HCT116 (cell line): ENCODE data around the gene SWT1. TPM values are rescaled to one million over a fixed set of nuclear protein-coding genes. Genes with fewer than 3 reads are reported as not detected.

Source experiments
- ATAC-seq: fragments of 200-7000 bp; cut with Tn5 transposase; 2 replicates; pipeline ENCODE4 v1.9.1; 2020; ENCODE audit warnings: mild to moderate bottlenecking, moderate library complexity
- BruUV-seq: library from RNA; stranded (reverse); fragments of 400-500 nt; replicated peaks from 2 replicates; lab custom pipeline; 2021; lab: Mats Ljungman, UMichigan
- CTCF ChIA-PET: fragments of 300-600 bp; sonication (Branson Sonifier 250); formaldehyde crosslinking; loops from one replicate; lab custom pipeline; 2021; ENCODE audit warnings: antibody characterized with exemption; lab: Charles Lee
- POLR2A ChIA-PET: fragments of 300-600, 350-600 bp; sonication (Branson Sonifier 250); formaldehyde crosslinking; loops from one replicate; lab custom pipeline; 2021; ENCODE audit warnings: antibody characterized with exemption; lab: Charles Lee
- RAD21 ChIA-PET, 2 experiments: fragments of 300-600 bp; sonication (Branson Sonifier 250); formaldehyde crosslinking; loops; one replicate each; lab custom pipeline; 2023; ENCODE audit warnings: low total read pairs in 2 of 2; ENCODE audit not compliant: uncharacterized antibody in 2 of 2, unreplicated experiment in 2 of 2, low non-redundant PET in 1 of 2; lab: Charles Lee
- DNase-seq: peaks from one replicate; pipeline ENCODE4 v3.0.0-alpha.2; 2010; ENCODE audit warnings: low read depth, low spot score
- H2AFZ ChIP-seq: fragments of 200-600 bp; shearing (Covaris generic), sonication (generic); 2 replicates; pipeline ENCODE4 v1.6.1; 2017; ENCODE audit warnings: low read depth, mixed run types, mixed read lengths, antibody characterized with exemption, low read length; ENCODE audit not compliant: poor library complexity, severe bottlenecking
- H3K27ac ChIP-seq: 2 replicates; pipeline ENCODE4 v1.5.1; 2012; ENCODE audit warnings: low read depth, low read length
- H3K27me3 ChIP-seq: fragments of 200-600 bp; sonication (generic); 2 replicates; pipeline ENCODE4 v1.6.1; 2016; ENCODE audit warnings: mixed run types, low read length, mixed read lengths; ENCODE audit not compliant: insufficient read depth
- H3K36me3 ChIP-seq, 2 experiments: fragments of 200-500 bp in 1 of 2; fragments of 200-600 bp in 1 of 2; sonication (Bioruptor generic) in 1 of 2; sonication (generic) in 1 of 2; 2 replicates each; pipeline versions ENCODE4 v1.5.1 to v1.6.1; 2014 to 2016; ENCODE audit warnings: low read length in 2 of 2, inconsistent platforms in 1 of 2, mixed read lengths in 1 of 2, mixed run types in 1 of 2; ENCODE audit not compliant: insufficient read depth in 2 of 2, control insufficient read depth in 1 of 2
- H3K4me1 ChIP-seq, 2 experiments: fragments of 200-600 bp in 1 of 2; sonication (generic) in 1 of 2; 2 replicates each; pipeline versions ENCODE4 v1.5.1 to v1.6.1; 2012 to 2017; ENCODE audit warnings: low read length in 2 of 2, inconsistent platforms in 1 of 2, mild to moderate bottlenecking in 1 of 2, mixed read lengths in 1 of 2, mixed run types in 1 of 2, moderate library complexity in 1 of 2; ENCODE audit not compliant: insufficient read depth in 2 of 2, control insufficient read depth in 1 of 2
- H3K4me2 ChIP-seq: fragments of 200-600 bp; sonication (generic); 2 replicates; pipeline ENCODE4 v1.6.1; 2017; ENCODE audit warnings: mixed run types, low read length, mixed read lengths
- H3K4me3 ChIP-seq, 2 experiments: fragments of 200-600 bp in 1 of 2; sonication (generic) in 1 of 2; replicated peaks in 1 of 2; 2 replicates each; pipeline ENCODE4 v1.5.1; 2011 to 2016; ENCODE audit warnings: low read length in 2 of 2, control low read depth in 1 of 2, low read depth in 1 of 2, mild to moderate bottlenecking in 1 of 2, mixed read lengths in 1 of 2, mixed run types in 1 of 2
- H3K79me2 ChIP-seq: fragments of 200-600 bp; sonication (generic); 2 replicates; pipeline ENCODE4 v1.6.1; 2017; ENCODE audit warnings: mild to moderate bottlenecking, mixed run types, low read length, moderate library complexity, mixed read lengths; ENCODE audit not compliant: insufficient read depth
- H3K9ac ChIP-seq: fragments of 200-600 bp; sonication (generic); 2 replicates; pipeline ENCODE4 v1.6.1; 2016; ENCODE audit warnings: low read length, mixed read lengths
- H3K9me2 ChIP-seq: fragments of 200-600 bp; sonication (generic), shearing (Covaris generic); 2 replicates; pipeline ENCODE4 v1.6.1; 2017; ENCODE audit warnings: mixed run types, mild to moderate bottlenecking, moderate library complexity; ENCODE audit not compliant: insufficient read depth
- H3K9me3 ChIP-seq, 2 experiments: fragments of 200-500 bp in 1 of 2; fragments of 200-600 bp in 1 of 2; sonication (Bioruptor generic) in 1 of 2; sonication (generic) in 1 of 2; 2 replicates each; pipeline ENCODE4 v1.6.1; 2014 to 2017; ENCODE audit warnings: low read length in 2 of 2, mixed read lengths in 2 of 2, inconsistent platforms in 1 of 2, low read depth in 1 of 2, mild to moderate bottlenecking in 1 of 2, mixed run types in 1 of 2, moderate library complexity in 1 of 2; ENCODE audit not compliant: control insufficient read depth in 1 of 2, insufficient read depth in 1 of 2
- H4K20me1 ChIP-seq: fragments of 200-600 bp; sonication (generic), shearing (Covaris generic); 2 replicates; pipeline ENCODE4 v1.6.1; 2017; ENCODE audit warnings: mixed run types, mild to moderate bottlenecking, moderate library complexity; ENCODE audit not compliant: insufficient read depth
- ATF3 ChIP-seq: IDR thresholded peaks from 2 replicates; pipeline ENCODE4 v1.6.1; 2012
- CEBPB ChIP-seq: IDR thresholded peaks from 2 replicates; pipeline ENCODE4 v1.6.1; 2012; ENCODE audit warnings: low read depth
- EZH2 ChIP-seq: fragments of 200-600 bp; sonication (generic); IDR thresholded peaks from 2 replicates; pipeline ENCODE4 v1.6.1; 2017; ENCODE audit warnings: antibody characterized with exemption, mixed run types
- JUND ChIP-seq: IDR thresholded peaks from 2 replicates; pipeline ENCODE4 v1.6.1; 2012
- POLR2AphosphoS5 ChIP-seq: IDR thresholded peaks from 2 replicates; pipeline ENCODE4 v1.6.1; 2011; ENCODE audit warnings: mild to moderate bottlenecking, low read depth, low read length, moderate library complexity
- RAD21 ChIP-seq: IDR thresholded peaks from 2 replicates; pipeline ENCODE4 v1.6.1; 2012; ENCODE audit warnings: low read depth, mild to moderate bottlenecking
- SP1 ChIP-seq: IDR thresholded peaks from 2 replicates; pipeline ENCODE4 v1.6.1; 2012; ENCODE audit warnings: low read depth
- TCF7L2 ChIP-seq: IDR thresholded peaks from 2 replicates; pipeline ENCODE4 v1.7.0; 2011; ENCODE audit warnings: borderline replicate concordance, inconsistent platforms; ENCODE audit not compliant: insufficient read depth, insufficient read length; ENCODE audit errors: extremely low read depth
- YY1 ChIP-seq: IDR thresholded peaks from 2 replicates; pipeline ENCODE4 v1.6.1; 2011; ENCODE audit warnings: low read length, low read depth, moderate library complexity, mild to moderate bottlenecking; ENCODE audit not compliant: insufficient replicate concordance; ENCODE audit errors: extremely low read depth
- ZBTB33 ChIP-seq: IDR thresholded peaks from 2 replicates; pipeline ENCODE4 v1.6.1; 2011; ENCODE audit warnings: mild to moderate bottlenecking, low read length, moderate library complexity; ENCODE audit not compliant: insufficient replicate concordance; ENCODE audit errors: extremely low read depth
- ZFX ChIP-seq: fragments of 450-650 bp; IDR thresholded peaks from 2 replicates; pipeline ENCODE4 v1.6.1; 2017
- ZNF274 ChIP-seq: fragments of 200-500 bp; sonication (Bioruptor generic); IDR thresholded peaks from 2 replicates; pipeline ENCODE4 v1.6.1; 2014; ENCODE audit warnings: mild to moderate bottlenecking, low read depth, low read length, inconsistent platforms
- intact Hi-C: fragments of 100-400 bp; cut with micrococcal nuclease; formaldehyde crosslinking; loops from 2 replicates; pipeline ENCODE4 v1.10.0; 2022
- total RNA-seq: library from RNA; stranded (reverse); gene quantifications from one replicate; pipeline ENCODE4 v1.2.1, GENCODE V29; 2021; ENCODE audit not compliant: unreplicated experiment

The SWT1 gene
- total RNA-seq, 1 experiment from 2014 or later: 3.3 TPM

DNA sequence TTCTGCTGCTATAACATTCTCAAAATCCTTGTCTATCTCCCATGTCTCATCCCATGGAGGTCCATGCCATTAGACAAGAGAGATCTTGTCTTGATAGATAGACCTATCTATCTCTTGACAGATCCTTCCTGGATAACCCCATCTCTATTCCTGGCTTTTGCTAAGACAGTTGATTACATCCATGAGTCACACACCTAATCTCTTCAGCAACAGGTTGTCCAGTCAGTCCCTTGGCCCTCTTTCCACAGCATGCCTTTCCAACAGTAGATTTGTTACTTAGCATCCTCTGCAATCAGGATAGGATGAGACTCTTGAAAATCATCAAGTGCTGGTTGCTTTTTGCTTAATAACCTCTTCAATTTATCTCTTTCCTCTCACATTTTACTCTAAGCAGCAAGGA is 46.8 kb upstream of the SWT1 start:
- H3K36me3 ChIP-seq: no peaks in the 10 kb centered on the region
- H2AFZ ChIP-seq: no peak overlapping the region
- intact Hi-C loops: no loop called here
- H3K9ac ChIP-seq: no peak overlapping the region
- BruUV-seq: no TSS peak
- no peak overlapping the region for H3K27ac ChIP-seq
- DNase-seq (no peak), ATAC-seq (no peak)
- H3K9me3 ChIP-seq: no peaks in the 10 kb centered on the region; a peak in 1 of 4 replicates
- no peaks in the 10 kb centered on the region for H4K20me1 ChIP-seq
- RAD21 ChIA-PET: no interaction called here
- TF ChIP-seq RAD21 (no peak), TCF7L2 (no peak), EZH2 (no peak), ZBTB33 (no peak), ZFX (no peak), ZNF274 (no peak), ATF3 (no peak), YY1 (no peak), SP1 (no peak), JUND (no peak), CEBPB (no peak), POLR2AphosphoS5 (no peak)
- POLR2A ChIA-PET: no interaction called here
- CTCF ChIA-PET: no interaction called here
- no peaks in the 10 kb centered on the region for H3K4me1 ChIP-seq
- H3K4me3 ChIP-seq: no peak overlapping the region
- H3K9me2 ChIP-seq: no peaks in the 10 kb centered on the region
- H3K27me3 ChIP-seq: no peaks in the 10 kb centered on the region
- no peak overlapping the region for H3K4me2 ChIP-seq
- H3K79me2 ChIP-seq: no peaks in the 10 kb centered on the region
